ENCODE measurements around the gene MPO. TPM values are rescaled to one million over a fixed set of nuclear protein-coding genes. Genes with fewer than 3 reads are reported as not detected.

MPO gene
- total and polyA plus RNA-seq, 9 of the 15 experiments (the other 6 are each of a cell fraction or from before 2014, with no cell fraction given): 0.04 to 0.47 (median 0.39) TPM; not detected in 6

DNA sequence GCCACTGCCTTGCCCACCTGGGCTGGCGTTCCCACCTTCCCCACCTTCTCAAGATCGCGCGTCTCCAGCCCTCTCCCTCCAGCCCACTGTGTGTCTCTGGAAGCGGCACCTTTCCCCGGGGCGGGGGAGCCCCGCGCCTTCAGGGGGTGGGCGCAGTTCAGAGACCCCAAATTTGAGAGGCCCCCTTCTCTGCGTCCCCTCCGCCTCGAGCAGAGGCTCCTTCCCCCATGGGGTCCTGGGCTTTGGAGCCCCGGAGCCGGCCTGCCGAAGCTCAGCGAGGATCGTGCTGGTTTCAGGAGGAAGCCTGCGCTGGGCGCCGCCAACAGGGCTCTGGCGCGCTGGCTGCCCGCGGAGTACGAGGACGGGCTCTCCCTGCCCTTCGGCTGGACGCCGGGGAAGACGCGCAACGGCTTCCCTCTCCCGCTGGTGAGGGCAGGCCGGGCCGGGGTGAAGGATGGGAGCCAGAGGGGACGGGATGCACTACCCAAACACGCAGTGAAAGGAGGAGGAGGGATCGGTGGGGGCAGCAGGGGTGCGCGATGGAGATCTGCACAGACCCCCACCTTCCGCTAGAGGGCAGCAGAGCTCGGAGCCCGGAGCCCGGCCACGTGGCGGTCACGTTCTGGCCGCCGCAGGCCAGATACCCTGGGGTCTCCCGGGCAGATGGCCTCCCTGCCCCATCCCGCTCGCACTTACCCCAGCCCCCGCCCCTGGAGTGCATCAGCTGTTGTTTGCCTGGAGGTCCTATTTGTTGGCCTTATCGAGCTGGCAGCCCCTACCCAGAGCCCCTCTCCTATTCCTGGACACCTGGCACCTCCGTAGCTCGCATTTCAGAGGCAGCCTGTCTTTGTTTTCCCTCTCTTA, 31.2 kb downstream of the MPO start (continued):
- TF ChIP-seq ZNF408 (CRISPR knock-in tag; IDR thresholded peaks at IDR 0.05; ENCODE audit: low read depth) (no peak), ZNF75A (CRISPR knock-in tag; IDR thresholded peaks at IDR 0.05) (no peak), ZNF212 (CRISPR knock-in tag; IDR thresholded peaks at IDR 0.05) (no peak), ZBED1 (IDR thresholded peaks at IDR 0.05) (no peak), ILF3 (IDR thresholded peaks at IDR 0.05; ENCODE audit: borderline replicate concordance) (no peak), DIDO1 (tag; IDR thresholded peaks at IDR 0.05; ENCODE audit: low read depth) (peak; percentile 38; the same call in 1 of the 2 replicates), STAG1 (CRISPR knock-in tag; IDR thresholded peaks at IDR 0.05; ENCODE audit: borderline replicate concordance) (peak; percentile 78), NR4A1 (CRISPR knock-in tag; IDR thresholded peaks at IDR 0.05) (no peak), NR4A1 (tag; IDR thresholded peaks at IDR 0.05) (no peak), MCM2 (IDR thresholded peaks at IDR 0.05; ENCODE audit: low read depth) (no peak), ZNF121 (CRISPR knock-in tag; conservative IDR thresholded peaks at IDR 0.05) (no peak), FOXK2 (conservative IDR thresholded peaks at IDR 0.05 in 1 of 2, IDR thresholded peaks at IDR 0.05 in 1 of 2; ENCODE audit: low read depth in 2 of 2) (no peak), CEBPG (CRISPR knock-in tag; IDR thresholded peaks at IDR 0.05) (no peak), CEBPG (tag; conservative IDR thresholded peaks at IDR 0.05 in 1 of 2, IDR thresholded peaks at IDR 0.05 in 1 of 2) (no peak), ZNF384 (IDR thresholded peaks at IDR 0.05; ENCODE audit: low read depth, low read length) (no peak), DMBX1 (CRISPR knock-in tag; IDR thresholded peaks at IDR 0.05; ENCODE audit: borderline replicate concordance) (0 out of 2 replicates have a peak, but pooled peaks have one; percentile 32), RFX1 (IDR thresholded peaks at IDR 0.05) (no peak), KLF16 (IDR thresholded peaks at IDR 0.05) (0 out of 2 replicates have a peak, but pooled peaks have one; percentile 59), KLF1 (tag; IDR thresholded peaks at IDR 0.05) (no peak), IFI16 (CRISPR knock-in tag; IDR thresholded peaks at IDR 0.05) (no peak), RFX7 (CRISPR knock-in tag; IDR thresholded peaks at IDR 0.05) (no peak), MAZ (CRISPR knock-in tag; conservative IDR thresholded peaks at IDR 0.05 in 1 of 2, IDR thresholded peaks at IDR 0.05 in 1 of 2) (peak; percentile 80 to 88; a peak in 3 of 4 replicates)
- TF ChIP-seq, protein P1, sequence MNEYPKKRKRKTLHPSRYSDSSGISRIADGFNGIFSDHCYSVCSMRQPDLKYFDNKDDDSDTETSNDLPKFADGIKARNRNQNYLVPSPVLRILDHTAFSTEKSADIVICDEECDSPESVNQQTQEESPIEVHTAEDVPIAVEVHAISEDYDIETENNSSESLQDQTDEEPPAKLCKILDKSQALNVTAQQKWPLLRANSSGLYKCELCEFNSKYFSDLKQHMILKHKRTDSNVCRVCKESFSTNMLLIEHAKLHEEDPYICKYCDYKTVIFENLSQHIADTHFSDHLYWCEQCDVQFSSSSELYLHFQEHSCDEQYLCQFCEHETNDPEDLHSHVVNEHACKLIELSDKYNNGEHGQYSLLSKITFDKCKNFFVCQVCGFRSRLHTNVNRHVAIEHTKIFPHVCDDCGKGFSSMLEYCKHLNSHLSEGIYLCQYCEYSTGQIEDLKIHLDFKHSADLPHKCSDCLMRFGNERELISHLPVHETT (CRISPR knock-in tag; conservative IDR thresholded peaks at IDR 0.05 in 1 of 2, IDR thresholded peaks at IDR 0.05 in 1 of 2): no peak
- TF ChIP-seq, protein P2, sequence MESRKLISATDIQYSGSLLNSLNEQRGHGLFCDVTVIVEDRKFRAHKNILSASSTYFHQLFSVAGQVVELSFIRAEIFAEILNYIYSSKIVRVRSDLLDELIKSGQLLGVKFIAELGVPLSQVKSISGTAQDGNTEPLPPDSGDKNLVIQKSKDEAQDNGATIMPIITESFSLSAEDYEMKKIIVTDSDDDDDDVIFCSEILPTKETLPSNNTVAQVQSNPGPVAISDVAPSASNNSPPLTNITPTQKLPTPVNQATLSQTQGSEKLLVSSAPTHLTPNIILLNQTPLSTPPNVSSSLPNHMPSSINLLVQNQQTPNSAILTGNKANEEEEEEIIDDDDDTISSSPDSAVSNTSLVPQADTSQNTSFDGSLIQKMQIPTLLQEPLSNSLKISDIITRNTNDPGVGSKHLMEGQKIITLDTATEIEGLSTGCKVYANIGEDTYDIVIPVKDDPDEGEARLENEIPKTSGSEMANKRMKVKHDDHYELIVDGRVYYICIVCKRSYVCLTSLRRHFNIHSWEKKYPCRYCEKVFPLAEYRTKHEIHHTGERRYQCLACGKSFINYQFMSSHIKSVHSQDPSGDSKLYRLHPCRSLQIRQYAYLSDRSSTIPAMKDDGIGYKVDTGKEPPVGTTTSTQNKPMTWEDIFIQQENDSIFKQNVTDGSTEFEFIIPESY (CRISPR knock-in tag; IDR thresholded peaks at IDR 0.05): peak; percentile 96
- TF ChIP-seq, protein P3, sequence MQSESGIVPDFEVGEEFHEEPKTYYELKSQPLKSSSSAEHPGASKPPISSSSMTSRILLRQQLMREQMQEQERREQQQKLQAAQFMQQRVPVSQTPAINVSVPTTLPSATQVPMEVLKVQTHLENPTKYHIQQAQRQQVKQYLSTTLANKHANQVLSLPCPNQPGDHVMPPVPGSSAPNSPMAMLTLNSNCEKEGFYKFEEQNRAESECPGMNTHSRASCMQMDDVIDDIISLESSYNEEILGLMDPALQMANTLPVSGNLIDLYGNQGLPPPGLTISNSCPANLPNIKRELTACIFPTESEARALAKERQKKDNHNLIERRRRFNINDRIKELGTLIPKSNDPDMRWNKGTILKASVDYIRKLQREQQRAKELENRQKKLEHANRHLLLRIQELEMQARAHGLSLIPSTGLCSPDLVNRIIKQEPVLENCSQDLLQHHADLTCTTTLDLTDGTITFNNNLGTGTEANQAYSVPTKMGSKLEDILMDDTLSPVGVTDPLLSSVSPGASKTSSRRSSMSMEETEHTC (IDR thresholded peaks at IDR 0.05): peak; percentile 66; the same call in 1 of the 2 replicates
